Peyer's patch (tissue), 4 donors: ENCODE measurements around the gene MAPK8IP1. TPM values are rescaled to one million over a fixed set of nuclear protein-coding genes. Genes with fewer than 3 reads are reported as not detected.
"Not testable (repeated sequence)": the region's sequence is repeated elsewhere in the genome, so short reads cannot be mapped to it uniquely, and the experiment has no call there.

Experiments
- DNase-seq, 3 donors: peaks; one replicate each; pipeline ENCODE4 v3.0.0-alpha.2; 2017 to 2019
- H3K27ac ChIP-seq, 4 donors: fragments of 200-600 bp; sonication (generic); one replicate each; pipeline ENCODE4 v1.5.1; 2016 to 2019
- H3K27me3 ChIP-seq, 2 donors: fragments of 200-600 bp; sonication (generic); one replicate each; pipeline ENCODE4 v1.5.1; 2019
- H3K36me3 ChIP-seq, 3 donors: fragments of 200-600 bp; sonication (generic); one replicate each; pipeline ENCODE4 v1.5.1; 2016 to 2019
- H3K4me1 ChIP-seq, 4 donors: fragments of 200-600 bp; sonication (generic); one replicate each; pipeline ENCODE4 v1.5.1; 2016 to 2019
- H3K4me3 ChIP-seq, 4 donors: fragments of 200-600 bp; sonication (generic); 1 replicate in 3 of 4; 2 replicates in 1 of 4; pipeline ENCODE4 v1.5.1; 2016 to 2019; ENCODE audit warnings: mild to moderate bottlenecking in 1 of 4
- H3K9me3 ChIP-seq, 4 donors: fragments of 200-600 bp; sonication (generic); one replicate each; pipeline ENCODE4 v1.5.1; 2016 to 2019; ENCODE audit warnings: mild to moderate bottlenecking in 1 of 4
- POLR2A ChIP-seq, 2 donors: fragments of 450-650 bp; IDR thresholded peaks; one replicate each; pipeline ENCODE4 v1.5.1; 2017; ENCODE audit warnings: antibody characterized with exemption in 2 of 2, mild to moderate bottlenecking in 2 of 2, moderate library complexity in 2 of 2
- total RNA-seq, 4 donors: library from RNA; depleted of rRNA; stranded (reverse); fragments of >200 nt; gene quantifications; one replicate each; pipeline ENCODE4 v1.1.0, GENCODE V29; 2016
- TF ChIP-seq, protein P1 (sequence below), 6 experiments: fragments of 450-650 bp in 4 of 6; fragments of 200-600 bp in 2 of 6; sonication (generic) in 1 of 6; IDR thresholded peaks; one replicate each; pipeline ENCODE4 v1.5.1; 2017 to 2019; ENCODE audit warnings: antibody characterized with exemption in 6 of 6, mild to moderate bottlenecking in 3 of 6, moderate library complexity in 1 of 6

MAPK8IP1 gene
- 10 to 100 TPM in 1 of 4 donors, 1 to 10 TPM in 3; 1.1 to 17.3 (median 3.3) TPM for total RNA-seq

DNA sequence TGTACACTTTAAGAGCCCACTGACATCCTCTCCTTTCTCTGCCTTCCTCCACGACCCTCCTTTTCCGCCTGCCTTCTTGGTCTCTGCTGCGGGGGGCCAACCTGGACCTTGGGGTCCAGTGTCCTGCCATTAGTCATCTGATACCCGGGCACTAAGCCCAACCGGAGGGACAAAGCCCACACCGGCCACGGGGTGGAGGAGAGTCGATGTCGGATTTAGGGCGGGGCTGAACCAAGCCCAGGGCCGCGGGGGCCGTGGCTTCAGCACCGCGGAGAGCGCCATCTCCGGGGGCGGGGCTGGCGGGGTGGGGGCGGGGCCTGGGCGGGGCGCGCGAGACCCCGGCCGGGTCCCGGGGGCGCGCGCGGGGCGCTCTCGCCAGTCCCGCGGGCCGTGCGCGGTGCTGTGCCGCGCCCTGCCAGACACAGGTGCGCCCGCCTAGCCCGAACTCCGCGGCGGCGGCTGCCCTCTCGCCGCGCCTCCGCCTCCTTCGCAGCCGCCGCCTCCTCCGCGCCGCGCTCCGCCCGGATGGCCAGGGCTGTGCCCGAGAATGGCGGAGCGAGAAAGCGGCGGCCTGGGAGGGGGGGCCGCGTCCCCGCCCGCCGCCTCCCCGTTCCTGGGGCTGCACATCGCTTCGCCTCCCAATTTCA, at the start of gene MAPK8IP1:
Gene MAPK8IP1 (plus strand): TSS at position 378 of the 647 bp plus-strand sequence. CDS start 170 bp downstream, at position 548.
- peak within 1 kb of the TSS; percentile 40 to 73 (median 60) for H3K4me3 ChIP-seq
- no peak within 1 kb of the TSS for H3K27ac ChIP-seq
- no peaks in the 10 kb centered on the region for H3K27me3 ChIP-seq
- peaks cover 0 to 24% (median 0%) of the 10 kb centered on the region in 3 donors for H3K36me3 ChIP-seq
- peaks cover 0 to 11% (median 4%) of the 10 kb centered on the region in 4 donors for H3K4me1 ChIP-seq
- DNase-seq = peak; percentile 26 to 76 (median 65)
- TF ChIP-seq, protein P1, sequence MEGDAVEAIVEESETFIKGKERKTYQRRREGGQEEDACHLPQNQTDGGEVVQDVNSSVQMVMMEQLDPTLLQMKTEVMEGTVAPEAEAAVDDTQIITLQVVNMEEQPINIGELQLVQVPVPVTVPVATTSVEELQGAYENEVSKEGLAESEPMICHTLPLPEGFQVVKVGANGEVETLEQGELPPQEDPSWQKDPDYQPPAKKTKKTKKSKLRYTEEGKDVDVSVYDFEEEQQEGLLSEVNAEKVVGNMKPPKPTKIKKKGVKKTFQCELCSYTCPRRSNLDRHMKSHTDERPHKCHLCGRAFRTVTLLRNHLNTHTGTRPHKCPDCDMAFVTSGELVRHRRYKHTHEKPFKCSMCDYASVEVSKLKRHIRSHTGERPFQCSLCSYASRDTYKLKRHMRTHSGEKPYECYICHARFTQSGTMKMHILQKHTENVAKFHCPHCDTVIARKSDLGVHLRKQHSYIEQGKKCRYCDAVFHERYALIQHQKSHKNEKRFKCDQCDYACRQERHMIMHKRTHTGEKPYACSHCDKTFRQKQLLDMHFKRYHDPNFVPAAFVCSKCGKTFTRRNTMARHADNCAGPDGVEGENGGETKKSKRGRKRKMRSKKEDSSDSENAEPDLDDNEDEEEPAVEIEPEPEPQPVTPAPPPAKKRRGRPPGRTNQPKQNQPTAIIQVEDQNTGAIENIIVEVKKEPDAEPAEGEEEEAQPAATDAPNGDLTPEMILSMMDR (IDR thresholded peaks at IDR 0.05) = no peak
- no peak for TF ChIP-seq POLR2A (IDR thresholded peaks at IDR 0.05)
- H3K9me3 ChIP-seq = no peaks in the 10 kb centered on the region

DNA sequence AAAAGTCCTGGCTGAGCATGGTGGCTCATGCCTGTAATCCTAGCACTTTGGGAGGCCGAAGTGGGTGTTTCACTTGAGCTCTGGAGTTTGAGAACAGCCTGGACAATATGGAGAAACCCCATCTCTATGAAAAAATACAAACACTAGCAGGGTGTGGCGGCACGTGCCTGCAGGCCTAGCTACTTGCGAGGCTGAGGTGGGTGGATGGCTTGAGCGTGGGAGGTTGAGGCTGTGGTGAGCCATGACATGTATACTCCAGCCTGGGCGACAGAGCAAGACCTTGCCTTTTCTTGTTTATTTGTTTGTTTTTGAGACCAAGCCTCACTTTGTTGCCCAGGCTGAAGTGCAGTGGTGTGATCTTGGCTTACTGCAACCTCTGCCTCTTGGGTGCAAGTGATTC, 46.2 kb upstream of the MAPK8IP1 start:
- DNase-seq = no peak
- TF ChIP-seq POLR2A (IDR thresholded peaks at IDR 0.05) = no peak
- TF ChIP-seq, protein P1 (IDR thresholded peaks at IDR 0.05) = no peak
- H3K4me1 ChIP-seq = no peaks in the 10 kb centered on the region
- no peaks in the 10 kb centered on the region for H3K9me3 ChIP-seq
- no peaks in the 10 kb centered on the region for H3K36me3 ChIP-seq
- H3K27ac ChIP-seq = no peak overlapping the region
- H3K4me3 ChIP-seq = no peak overlapping the region
- no peaks in the 10 kb centered on the region for H3K27me3 ChIP-seq

- not testable (repeated sequence) for DNase-seq, H3K9me3 ChIP-seq, H3K4me1 ChIP-seq, H3K27me3 ChIP-seq, H3K4me3 ChIP-seq, H3K27ac ChIP-seq, H3K36me3 ChIP-seq
Observed at GRCh38 chr11:45840251-45840650, 45.2 kb upstream of the MAPK8IP1 start.

DNA sequence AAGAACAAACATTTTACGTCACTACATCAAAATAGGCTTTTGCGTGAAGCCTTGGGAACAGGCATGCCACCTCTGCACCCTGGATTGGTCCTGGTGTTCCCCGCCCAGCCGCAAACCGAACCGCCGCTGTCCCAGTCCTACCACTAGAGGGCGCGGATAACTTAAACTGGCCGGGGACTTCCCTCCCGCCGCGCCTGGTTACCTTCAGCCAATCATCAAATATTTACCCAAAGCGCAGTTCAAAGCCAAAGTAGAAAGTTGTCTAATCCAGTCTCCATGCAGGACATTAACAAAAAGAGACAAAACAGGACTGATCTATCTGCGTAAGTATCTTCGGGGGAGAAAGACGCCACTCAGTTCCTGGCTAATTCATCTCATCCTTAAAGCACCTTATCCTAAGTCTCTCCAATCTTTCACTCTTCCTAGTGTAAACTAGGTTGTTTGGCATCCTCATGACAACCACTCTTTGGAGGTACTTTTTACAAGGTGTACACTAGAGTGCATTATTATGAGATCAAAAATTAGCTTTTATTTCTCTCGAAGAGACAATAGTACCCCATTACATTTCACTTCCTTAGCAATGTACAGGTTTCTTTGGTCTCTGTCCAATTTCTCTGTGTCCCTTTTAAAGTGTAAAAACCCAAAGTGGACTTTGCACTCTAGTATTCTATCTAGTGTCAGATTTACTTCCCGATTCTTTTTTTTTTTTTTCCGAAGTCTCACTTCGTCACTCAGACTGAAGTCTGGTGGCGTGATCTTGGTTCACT, 42.1 kb upstream of the MAPK8IP1 start:
- TF ChIP-seq, protein P1 (IDR thresholded peaks at IDR 0.05) = peak; percentile 93 to 96 (median 95)
- TF ChIP-seq POLR2A (IDR thresholded peaks at IDR 0.05) = peak in 1 of 2 donors; percentile 12
- peak; percentile 90 to 96 (median 92) for DNase-seq
- Histone ChIP-seq H3K27me3 (no peaks in the 10 kb centered on the region), H3K9me3 (no peaks in the 10 kb centered on the region), H3K4me1 (peaks cover 0 to 7% (median 5%) of the 10 kb centered on the region in 4 donors), H3K36me3 (no peaks in the 10 kb centered on the region), H3K4me3 (peak overlapping the region in 2 of 4 donors; percentile 33), H3K27ac (peak overlapping the region in 3 of 4 donors; percentile 71 to 91 (median 89))

GRCh38 chr11:45844822-45845578, 40.5 kb upstream of the MAPK8IP1 start:
- Histone ChIP-seq H3K36me3 (no peaks in the 10 kb centered on the region), H3K27me3 (no peaks in the 10 kb centered on the region), H3K4me3 (no peak overlapping the region), H3K9me3 (no peaks in the 10 kb centered on the region), H3K27ac (no peak overlapping the region), H3K4me1 (peaks cover 0 to 20% (median 10%) of the 10 kb centered on the region in 4 donors)
- no peak for TF ChIP-seq POLR2A (IDR thresholded peaks at IDR 0.05)
- TF ChIP-seq, protein P1 (IDR thresholded peaks at IDR 0.05) = no peak
- no peak for DNase-seq
